Fibroblast of mammary gland (primary cell): ENCODE results near the gene TAF11L3.
"Not testable (repeated sequence)": the region's sequence is repeated elsewhere in the genome, so short reads cannot be mapped to it uniquely, and the experiment has no call there.

Experiments
- DNase-seq: peaks from one replicate; pipeline ENCODE4 v3.0.0-alpha.2; 2010; ENCODE audit warnings: low read depth
- H3K4me3 ChIP-seq: 2 replicates; pipeline ENCODE4 v1.5.1; 2011; ENCODE audit warnings: low read depth, mild to moderate bottlenecking, low read length, moderate library complexity; ENCODE audit not compliant: control insufficient read depth
- TF ChIP-seq, protein P1 (sequence below): conservative IDR thresholded peaks from 2 replicates; pipeline ENCODE4 v1.5.1; 2011; ENCODE audit warnings: low read depth, low read length, inconsistent platforms; ENCODE audit not compliant: control insufficient read depth, insufficient read depth

The TAF11L3 gene

DNA sequence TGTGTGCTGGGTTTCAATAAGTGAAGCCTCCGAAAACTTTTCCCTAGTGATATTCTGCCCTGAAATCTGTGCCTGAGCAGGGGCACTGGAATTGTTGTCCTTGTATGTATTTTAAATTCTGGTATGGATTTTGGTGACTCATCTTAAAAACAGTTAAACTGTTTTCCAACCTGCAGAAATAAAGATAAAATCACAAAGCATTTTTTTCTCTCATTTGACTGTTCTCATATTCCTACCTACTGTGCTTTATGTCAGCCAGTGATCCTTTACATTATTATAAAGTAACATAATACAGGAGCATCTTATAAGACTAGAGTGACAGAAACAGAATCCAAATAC, 31.0 kb upstream of the TAF11L3 start:
- H3K4me3 ChIP-seq = no peak overlapping the region
- TF ChIP-seq, protein P1, sequence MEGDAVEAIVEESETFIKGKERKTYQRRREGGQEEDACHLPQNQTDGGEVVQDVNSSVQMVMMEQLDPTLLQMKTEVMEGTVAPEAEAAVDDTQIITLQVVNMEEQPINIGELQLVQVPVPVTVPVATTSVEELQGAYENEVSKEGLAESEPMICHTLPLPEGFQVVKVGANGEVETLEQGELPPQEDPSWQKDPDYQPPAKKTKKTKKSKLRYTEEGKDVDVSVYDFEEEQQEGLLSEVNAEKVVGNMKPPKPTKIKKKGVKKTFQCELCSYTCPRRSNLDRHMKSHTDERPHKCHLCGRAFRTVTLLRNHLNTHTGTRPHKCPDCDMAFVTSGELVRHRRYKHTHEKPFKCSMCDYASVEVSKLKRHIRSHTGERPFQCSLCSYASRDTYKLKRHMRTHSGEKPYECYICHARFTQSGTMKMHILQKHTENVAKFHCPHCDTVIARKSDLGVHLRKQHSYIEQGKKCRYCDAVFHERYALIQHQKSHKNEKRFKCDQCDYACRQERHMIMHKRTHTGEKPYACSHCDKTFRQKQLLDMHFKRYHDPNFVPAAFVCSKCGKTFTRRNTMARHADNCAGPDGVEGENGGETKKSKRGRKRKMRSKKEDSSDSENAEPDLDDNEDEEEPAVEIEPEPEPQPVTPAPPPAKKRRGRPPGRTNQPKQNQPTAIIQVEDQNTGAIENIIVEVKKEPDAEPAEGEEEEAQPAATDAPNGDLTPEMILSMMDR = no peak
- DNase-seq = no peak

DNA sequence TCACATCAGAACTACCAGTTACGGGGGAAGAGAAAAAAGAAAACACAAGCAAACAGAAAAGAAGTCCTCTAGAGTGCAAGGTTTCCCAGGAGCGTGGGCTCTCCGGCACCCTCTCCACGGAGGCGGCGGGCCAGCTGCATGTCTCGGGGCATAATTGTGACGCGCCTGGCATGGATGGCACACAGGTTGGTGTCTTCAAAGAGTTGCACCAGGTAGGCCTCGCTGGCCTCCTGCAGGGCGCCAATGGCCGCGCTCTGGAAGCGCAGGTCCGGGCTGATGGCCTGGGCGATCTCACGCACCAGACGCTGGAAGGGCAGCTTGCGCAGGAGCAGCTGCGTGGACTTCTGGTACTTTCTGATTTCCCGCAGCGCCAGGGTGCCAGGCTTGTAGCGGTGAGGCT, 26.9 kb upstream of the TAF11L3 start:
- DNase-seq = not testable (repeated sequence)

DNA sequence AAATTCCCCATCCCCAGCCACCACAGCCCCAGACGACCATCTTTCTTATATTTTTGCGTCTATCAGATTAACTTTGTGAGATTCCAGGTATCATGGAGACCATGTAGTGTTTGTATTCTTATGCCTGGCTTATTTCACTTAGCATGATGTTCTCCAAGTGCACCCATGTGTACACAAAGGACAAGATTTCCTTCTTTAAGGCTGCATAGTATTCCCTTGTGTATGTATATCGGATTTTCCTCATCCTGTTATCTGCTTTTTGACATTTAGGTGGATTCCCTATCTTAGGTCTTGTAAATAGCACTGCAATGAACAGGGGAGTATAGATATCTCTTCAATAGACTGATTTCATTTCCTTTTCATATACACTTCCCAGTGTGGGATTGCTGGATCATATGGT, 25.4 kb upstream of the TAF11L3 start:
- DNase-seq = no peak
- H3K4me3 ChIP-seq = no peak overlapping the region
- TF ChIP-seq, protein P1 = no peak

More for the DNA sequence above, 26.9 kb upstream of the TAF11L3 start:
- H3K4me3 ChIP-seq = not testable (repeated sequence)

DNA sequence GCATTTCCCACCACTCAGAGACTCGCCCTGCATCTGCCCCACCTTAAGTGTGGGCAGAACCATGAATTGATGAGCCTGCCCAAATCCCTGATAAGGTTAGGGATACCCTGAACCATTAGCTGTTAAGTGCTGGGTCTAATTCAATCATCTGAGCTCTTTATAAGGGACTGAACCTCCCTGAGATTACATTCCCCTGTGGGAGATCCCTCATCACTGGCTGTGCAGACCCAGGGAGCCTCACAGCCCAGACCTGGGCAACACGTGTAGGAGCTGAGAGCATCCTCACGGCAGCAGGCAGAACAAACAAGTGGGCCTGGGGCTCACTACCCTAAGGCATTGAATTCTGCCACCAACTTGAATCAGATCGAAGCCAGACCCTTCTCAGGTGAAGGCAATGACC, 20.7 kb upstream of the TAF11L3 start:
- no peak overlapping the region for H3K4me3 ChIP-seq
- DNase-seq = no peak
- TF ChIP-seq, protein P1 = no peak

DNA sequence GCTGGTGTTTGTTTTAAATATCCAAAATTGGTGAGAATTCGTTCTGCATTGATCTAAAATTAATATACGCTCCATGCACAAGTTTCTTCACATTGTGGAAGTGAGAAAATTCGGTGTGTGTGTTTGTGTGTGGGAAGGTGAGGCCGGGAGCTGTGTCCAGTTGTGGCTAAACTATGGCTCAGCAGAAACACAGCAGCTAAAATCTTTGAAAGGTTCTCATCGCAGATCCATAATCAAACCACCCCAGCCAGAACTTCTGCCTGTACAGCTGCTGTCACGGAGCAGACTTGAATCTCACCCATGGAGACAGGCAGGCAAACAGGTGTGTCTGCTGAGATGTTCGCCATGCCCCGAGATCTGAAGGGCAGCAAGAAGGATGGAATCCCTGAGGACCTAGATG, 20.2 kb upstream of the TAF11L3 start, which contains the start of gene TAF11L2:
TSS of gene TAF11L2 (plus strand) at position 301 of the 400 bp plus-strand sequence.
- H3K4me3 ChIP-seq, DNase-seq: not testable (repeated sequence)

DNA sequence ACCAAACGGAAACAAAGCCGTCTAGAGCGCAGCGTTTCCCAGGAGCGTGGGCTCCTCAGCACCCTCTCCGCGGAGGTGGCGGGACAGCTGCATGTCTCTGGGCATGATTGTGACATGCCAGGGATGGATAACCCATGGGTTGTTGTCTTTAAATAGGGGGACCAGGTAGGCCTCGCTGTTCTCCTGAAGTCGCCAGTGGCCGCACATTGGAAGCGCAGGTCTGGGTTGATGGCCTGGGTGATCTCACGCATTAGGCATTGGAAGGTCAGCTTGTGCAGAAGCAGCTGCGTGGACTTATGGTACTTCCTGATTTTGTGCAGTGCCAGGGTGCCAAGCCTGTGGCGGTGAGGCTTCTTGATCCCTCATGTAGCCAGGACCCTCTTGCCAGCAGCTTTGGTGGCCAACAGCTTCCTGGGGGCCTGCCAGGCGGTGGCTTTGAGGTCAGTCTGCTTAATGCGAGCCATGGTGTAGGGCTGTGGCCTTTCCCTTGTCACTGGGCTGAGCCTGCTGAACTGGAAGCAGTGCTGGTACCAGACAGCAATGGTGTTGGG, 6.3 kb upstream of the TAF11L3 start:
- DNase-seq = no peak
- H3K4me3 ChIP-seq = no peak overlapping the region
- TF ChIP-seq, protein P1 = no peak

DNA sequence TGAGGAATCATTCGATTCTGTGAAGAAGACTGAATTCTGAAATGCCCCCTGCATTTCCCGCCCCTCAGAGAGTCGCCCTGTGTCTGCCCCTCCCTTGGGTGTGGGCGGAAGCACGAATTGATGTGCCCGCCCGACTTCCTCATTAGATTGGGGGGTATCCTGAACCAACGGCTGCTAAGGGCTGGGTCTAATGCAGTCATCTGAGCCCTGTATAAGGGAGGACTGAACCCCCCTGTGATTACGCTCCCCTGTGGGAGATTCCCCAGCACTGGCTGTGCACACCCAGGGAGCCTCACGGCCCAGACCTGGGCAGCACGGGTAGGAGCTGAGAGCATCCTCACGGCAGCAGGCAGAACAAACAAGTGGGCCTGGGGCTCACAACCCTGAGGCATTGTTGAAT, 641 bp upstream of the TAF11L3 start:
- not testable (repeated sequence) for DNase-seq, H3K4me3 ChIP-seq

DNA sequence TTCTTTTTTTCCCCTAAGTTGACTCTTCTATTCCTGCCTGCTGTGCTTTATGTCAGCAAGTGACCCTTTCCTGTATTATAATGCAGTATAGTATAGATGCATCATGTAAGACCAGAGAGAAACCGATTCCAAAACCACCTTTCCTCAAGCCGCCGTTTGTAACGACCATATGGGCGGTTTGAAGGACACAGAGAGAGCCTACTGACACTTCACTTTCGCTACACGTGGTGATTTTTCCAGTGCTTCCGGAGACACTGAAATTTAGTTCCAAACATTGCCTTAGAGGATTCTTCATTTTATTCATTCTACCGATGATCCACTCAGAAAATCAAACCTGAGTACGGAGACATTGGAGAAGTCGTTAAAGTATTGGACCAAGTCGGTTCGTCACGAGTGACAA, 1.3 kb downstream of the TAF11L3 start:
- not testable (repeated sequence) for DNase-seq, H3K4me3 ChIP-seq

DNA sequence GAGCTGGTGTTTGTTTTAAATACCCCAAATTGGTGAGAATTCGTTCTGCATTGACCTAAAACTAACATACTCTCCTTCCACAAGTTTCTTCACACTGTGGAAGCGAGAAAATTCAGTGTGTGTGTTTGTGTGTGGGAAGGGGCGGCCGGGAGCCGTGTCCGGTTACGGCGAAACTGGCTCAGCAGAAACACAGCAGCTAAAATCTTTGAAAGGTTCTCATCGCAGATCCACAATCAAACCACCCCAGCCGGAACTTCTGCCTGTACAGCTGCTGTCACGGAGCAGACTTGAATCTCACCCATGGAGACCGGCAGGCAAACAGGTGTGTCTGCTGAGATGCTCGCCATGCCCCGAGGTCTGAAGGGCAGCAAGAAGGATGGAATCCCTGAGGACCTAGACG, 3.3 kb downstream of the TAF11L3 start, which contains the start of gene TAF11L4:
TSS of gene TAF11L4 (plus strand) at position 301 of the 400 bp plus-strand sequence.
- DNase-seq, H3K4me3 ChIP-seq: not testable (repeated sequence)

DNA sequence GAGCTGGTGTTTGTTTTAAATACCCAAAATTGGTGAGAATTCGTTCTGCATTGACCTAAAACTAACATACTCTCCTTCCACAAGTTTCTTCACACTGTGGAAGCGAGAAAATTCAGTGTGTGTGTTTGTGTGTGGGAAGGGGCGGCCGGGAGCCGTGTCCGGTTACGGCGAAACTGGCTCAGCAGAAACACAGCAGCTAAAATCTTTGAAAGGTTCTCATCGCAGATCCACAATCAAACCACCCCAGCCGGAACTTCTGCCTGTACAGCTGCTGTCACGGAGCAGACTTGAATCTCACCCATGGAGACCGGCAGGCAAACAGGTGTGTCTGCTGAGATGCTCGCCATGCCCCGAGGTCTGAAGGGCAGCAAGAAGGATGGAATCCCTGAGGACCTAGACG, 6.8 kb downstream of the TAF11L3 start, which contains the start of gene TAF11L5:
TSS of gene TAF11L5 (plus strand) at position 301 of the 400 bp plus-strand sequence.
- not testable (repeated sequence) for H3K4me3 ChIP-seq, DNase-seq

DNA sequence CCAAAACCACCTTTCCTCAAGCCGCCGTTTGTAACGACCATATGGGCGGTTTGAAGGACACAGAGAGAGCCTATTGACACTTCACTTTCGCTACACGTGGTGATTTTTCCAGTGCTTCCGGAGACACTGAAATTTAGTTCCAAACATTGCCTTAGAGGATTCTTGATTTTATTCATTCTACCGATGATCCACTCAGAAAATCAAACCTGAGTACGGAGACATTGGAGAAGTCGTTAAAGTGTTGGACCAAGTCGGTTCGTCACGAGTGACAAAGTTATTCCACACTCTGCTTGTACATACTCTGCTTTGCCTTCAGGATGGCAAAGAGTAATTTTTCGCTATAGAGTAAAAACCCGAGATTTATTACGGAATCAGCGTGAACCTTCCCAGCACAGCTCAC, 8.3 kb downstream of the TAF11L3 start:
- not testable (repeated sequence) for H3K4me3 ChIP-seq
- DNase-seq = peak; percentile 15

DNA sequence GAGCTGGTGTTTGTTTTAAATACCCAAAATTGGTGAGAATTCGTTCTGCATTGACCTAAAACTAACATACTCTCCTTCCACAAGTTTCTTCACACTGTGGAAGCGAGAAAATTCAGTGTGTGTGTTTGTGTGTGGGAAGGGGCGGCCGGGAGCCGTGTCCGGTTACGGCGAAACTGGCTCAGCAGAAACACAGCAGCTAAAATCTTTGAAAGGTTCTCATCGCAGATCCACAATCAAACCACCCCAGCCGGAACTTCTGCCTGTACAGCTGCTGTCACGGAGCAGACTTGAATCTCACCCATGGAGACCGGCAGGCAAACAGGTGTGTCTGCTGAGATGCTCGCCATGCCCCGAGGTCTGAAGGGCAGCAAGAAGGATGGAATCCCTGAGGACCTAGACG, 10.2 kb downstream of the TAF11L3 start, which contains the start of gene TAF11L6:
TSS of gene TAF11L6 (plus strand) at position 301 of the 400 bp plus-strand sequence.
- DNase-seq, H3K4me3 ChIP-seq: not testable (repeated sequence)
